ENCODE measurements around the gene CHN1.

DNA sequence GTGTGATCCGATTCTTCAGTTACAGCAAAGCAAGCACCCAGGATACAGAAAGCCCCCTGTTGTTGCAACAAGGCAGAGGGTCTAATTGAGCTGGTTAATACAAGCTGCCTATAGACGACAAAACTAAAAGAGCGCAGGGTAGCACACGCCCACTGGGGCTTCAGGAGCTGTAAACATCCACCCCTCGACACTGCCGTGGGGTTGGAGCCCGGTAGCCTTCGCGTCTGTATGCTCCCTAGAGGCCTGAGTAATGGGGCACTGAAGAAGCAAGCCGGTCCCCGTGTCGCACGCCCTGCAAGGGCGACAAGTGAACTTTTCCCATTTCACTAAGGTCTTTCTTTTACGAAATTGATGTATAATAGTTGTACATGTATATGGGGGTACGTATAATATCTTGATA lies 216.2 kb downstream of the CHN1 start:
- TF ChIP-seq, protein P1, sequence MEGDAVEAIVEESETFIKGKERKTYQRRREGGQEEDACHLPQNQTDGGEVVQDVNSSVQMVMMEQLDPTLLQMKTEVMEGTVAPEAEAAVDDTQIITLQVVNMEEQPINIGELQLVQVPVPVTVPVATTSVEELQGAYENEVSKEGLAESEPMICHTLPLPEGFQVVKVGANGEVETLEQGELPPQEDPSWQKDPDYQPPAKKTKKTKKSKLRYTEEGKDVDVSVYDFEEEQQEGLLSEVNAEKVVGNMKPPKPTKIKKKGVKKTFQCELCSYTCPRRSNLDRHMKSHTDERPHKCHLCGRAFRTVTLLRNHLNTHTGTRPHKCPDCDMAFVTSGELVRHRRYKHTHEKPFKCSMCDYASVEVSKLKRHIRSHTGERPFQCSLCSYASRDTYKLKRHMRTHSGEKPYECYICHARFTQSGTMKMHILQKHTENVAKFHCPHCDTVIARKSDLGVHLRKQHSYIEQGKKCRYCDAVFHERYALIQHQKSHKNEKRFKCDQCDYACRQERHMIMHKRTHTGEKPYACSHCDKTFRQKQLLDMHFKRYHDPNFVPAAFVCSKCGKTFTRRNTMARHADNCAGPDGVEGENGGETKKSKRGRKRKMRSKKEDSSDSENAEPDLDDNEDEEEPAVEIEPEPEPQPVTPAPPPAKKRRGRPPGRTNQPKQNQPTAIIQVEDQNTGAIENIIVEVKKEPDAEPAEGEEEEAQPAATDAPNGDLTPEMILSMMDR (IDR thresholded peaks at IDR 0.05), result no peak
- TF ChIP-seq POLR2AphosphoS5 (IDR thresholded peaks at IDR 0.05), result no peak
- TF ChIP-seq POLR2A (IDR thresholded peaks at IDR 0.05), result no peak
- TF ChIP-seq EP300 (IDR thresholded peaks at IDR 0.05), result no peak

All from upper lobe of left lung (tissue), 4 donors.